HPDE6-E6E7 (cell line): ENCODE measurements around the gene JMJD6.
A peak's percentile ranks its signal among the peaks of the same experiment; 100 is the strongest.

Experiments used
- DNase-seq: peaks from one replicate; pipeline ENCODE4 v3.0.0; 2011; ENCODE audit warnings: missing footprints; ENCODE audit errors: extremely low spot score

JMJD6 gene

DNA sequence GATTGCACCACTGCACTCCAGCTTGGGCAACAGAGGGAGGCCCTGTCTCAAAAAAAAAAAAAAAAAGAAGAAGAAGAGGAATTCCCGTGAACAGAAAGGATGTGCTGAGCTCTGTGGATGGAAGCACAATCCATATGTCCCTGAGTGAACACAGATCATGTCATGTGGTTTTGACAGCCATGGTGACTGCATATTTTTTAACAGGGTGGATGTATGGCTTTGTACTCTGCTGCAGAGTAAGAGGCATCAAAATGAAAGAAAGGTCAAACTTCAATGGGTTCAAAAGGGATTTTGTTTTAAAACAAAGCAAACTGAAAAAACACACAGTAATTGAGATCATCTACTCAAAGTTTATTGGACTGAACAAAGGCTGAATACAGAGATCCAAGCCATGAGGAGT is 47.2 kb downstream of the JMJD6 start:
- DNase-seq, result no peak

DNA sequence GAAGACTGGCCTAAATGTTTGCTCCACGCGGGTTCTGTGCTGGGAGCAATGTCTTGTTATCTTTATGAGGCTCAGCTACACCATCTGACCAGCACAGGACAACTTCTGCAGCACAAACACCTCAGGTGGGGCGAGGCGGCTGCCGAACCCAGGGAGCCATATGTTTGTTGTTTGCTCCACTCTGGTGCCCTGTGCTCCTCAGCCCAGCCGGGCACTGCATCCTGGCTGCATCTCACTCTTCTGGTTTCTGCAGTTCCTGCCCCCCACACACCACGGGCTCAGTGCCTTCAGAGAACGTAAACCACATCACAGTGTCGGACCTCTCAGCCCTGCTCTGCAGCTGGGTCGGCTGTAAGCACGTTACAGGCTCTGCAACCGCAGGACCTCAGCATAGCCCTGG is 48.1 kb downstream of the JMJD6 start:
- DNase-seq, result no peak

DNA sequence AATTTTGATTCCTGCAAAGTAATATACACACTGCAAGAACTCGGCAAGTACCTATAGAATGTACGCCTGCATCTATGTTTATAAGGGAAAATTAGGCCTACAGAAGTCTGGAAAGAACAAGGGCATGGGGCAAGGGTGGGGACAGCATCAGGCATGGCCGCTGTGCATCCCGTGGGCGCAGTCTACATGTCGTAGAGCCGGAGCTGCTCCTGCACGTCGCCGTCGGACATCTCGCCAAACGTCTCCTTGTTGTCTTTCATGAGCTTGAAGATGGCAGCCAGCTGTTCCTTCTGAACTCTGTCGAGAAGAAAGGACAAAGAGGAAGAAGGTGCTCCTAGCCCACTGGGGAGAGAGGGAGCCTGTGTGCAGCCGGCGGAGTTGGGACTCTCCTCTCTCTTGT is 49.0 kb downstream of the JMJD6 start:
- DNase-seq, result no peak

DNA sequence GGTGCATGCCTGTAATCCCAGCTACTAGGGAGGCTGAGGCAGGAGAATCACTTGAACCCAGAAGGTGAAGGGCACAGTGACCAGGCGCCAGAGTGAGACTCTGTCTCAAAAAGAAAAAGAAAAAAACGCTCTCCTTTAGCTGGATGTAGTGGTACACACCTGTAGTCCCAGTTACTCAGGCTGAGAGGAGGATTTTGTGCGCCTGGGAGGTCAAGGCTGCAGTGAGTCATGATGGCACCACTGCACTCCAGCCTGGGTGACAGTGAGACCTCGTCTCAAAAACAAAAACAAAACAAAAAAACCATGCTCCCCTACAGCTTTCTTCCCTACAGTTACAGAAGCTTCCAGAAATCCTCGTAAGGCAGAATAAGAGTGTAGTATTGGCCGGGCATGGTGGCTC is 49.8 kb downstream of the JMJD6 start:
- DNase-seq, result no peak

DNA sequence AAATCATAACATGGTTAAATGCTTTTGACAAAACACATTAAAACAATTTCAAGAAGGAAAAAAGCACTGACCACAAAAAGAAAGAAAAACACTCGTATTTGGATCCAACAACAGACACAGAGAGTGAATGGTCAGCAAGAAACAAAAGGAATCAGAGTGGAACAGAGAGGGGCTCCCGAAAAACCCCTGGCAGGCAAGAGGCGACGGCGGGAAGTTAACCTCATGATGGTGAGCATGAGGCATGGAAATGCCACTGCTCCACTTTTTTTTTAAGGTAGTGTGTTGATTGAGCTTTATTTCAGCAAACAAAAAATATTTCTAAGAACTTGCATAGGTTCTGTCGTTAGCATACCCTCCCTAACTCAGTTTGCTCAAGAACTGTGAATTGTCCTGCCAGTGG is 50.8 kb downstream of the JMJD6 start:
- no peak for DNase-seq

DNA sequence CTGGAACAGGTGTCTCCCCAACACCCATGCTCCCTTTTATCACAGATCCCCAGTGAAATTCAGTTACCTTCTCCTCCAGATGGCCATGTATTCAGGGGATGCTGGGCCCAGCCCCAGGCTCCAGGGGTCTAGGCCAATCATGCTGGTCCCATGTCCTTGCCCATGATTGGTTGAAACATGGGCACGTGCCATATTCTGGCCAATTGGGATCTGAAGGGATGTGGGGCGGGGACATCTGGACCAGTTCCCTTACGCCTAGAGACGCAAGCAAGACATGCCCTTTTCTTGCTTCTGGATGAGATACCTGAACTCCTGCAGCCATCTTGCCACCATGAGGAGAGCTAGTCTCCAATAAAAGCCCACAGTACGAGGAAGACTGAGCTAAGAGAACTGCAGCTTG is 51.8 kb downstream of the JMJD6 start:
- DNase-seq, result no peak

DNA sequence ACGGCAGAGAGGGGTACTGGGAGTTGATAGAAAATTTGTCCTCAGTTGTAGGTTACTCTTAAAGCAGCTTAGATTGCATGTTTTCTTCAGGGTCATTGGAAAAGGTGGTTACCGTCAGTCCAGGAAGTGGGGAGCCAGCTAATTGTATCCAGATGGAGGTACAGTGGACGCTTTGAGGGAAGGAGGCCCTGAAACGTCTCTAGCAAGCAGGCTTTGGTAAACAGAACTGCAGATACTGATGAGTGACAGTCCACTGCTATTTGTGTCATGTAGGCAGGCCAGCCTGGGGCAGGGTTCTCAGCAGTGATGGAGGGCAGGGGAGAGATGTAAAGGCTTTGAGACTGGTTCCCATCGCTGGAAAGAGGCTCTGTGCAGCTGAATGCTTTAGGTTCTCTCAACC is 52.7 kb downstream of the JMJD6 start:
- DNase-seq, result no peak

DNA sequence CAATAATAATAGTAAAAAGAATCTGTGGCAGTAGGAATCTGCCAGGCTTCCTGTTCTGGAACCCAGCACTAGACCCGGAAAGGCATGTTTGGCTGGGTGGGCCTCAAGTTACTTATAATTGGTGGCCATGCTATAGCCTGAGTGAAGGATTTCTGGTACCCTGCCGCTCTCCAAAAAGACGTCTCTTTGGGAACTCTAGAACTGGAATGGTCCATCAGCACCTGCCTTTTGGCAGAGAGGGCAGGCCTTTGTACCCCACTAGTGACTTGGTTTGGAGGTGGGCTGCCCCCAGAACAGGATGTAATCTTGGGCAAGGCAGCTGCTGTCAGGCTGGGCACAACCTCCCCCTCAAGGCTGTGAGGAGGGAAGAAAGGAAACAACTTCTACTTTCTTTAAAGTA is 53.5 kb downstream of the JMJD6 start:
- DNase-seq, result no peak

DNA sequence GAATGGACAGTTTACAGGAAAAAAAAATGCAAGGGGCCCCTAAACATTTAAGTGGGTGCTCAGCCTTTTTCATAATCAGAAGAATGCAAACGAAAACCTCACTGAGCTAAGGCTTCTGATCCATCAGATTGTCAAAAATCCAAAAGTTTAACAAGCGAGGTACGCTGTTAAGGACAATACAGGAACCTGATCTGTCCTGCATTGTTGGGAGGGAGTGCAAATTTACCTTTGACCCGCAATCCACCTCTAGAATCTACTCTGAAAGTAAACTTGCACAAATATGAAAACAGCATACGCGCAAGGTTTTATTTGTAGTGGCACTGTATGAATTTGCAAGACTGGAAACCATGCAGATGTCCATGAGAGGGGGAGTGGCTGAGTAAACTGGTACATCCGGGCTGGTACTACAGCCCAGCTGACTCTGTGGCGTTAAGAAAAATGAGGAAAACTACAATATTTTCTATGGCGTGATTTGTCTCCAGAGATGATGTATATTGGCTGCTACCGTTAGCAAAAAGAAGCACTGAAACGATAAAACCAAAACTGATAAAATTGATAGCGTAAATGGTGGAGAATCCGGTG is 54.0 kb downstream of the JMJD6 start:
- no peak for DNase-seq

DNA sequence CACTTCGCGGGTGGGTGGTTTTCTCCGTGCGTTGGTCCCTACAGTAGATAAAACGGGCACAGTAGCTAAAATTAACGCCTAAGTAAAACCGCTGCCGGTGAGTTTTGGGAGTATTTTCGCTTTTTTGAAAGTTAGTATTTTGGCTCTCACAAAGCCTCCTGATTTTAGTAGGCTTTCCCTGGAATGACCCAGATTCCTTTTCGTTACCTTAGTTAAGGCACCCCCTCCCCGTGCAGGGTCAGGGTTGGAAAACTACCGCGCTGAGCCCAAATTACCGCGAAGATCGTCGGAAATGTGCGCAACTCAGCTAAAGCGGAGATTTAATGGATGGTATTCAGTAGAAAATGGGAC is 54.5 kb downstream of the JMJD6 start:
- DNase-seq, result no peak

DNA sequence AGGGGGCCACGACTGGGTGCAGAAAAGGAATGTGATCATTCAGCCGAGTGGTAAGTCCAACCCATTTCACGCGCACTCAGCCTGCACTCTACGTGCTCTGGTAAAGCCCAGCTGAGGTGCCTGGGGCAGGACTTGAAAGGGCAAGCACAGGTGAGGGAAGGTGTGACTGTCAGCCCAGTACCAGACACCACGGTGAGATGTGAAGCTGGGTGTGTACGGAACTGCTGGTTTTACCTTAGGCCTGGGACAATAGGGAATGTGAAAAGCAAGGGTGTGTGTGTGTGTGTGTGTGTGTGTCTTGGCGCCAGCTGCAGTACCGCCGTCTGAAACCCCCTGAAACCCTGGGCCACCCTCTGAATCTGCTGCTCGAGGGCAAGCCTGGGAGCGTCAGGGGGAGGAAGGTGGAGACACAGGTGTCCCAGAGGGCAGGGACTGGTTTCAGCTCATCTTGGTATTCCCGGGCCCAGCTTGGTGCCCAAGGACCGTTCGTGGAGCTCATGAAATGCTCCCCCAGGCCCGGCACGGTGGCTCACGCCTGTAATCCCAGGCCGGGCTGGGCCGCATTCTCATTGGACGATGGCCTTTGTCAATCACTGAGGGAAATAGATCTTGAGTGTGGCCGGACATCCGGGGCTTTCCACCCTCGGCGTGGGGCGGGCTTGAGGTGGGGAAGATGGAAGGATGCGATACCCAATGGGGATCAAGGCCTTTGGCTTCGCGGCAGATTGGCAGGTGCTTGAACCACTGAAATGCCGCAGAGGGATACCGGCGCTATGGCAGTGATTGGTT is 55.1 kb downstream of the JMJD6 start:
- peak; percentile 98 for DNase-seq

DNA sequence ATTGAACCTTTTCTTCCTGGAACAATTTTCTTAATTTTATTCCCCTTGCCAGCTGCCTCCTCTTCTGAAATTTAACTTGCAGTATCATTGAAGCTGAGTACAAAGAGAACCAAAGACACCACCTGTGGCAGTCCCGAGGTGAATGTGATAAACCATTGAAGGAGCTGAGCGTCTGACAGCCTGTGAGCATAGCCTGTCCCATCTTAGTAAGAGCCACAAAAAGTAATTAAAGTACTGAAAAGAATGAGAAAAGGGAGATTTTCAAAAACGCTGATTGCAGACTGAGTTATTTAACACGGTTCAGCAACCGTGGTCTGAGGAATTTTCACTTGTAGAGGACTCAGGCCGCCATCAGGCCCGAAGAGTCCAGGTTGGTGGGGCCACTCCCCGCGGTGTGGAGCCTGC is 55.7 kb downstream of the JMJD6 start:
- no peak for DNase-seq

DNA sequence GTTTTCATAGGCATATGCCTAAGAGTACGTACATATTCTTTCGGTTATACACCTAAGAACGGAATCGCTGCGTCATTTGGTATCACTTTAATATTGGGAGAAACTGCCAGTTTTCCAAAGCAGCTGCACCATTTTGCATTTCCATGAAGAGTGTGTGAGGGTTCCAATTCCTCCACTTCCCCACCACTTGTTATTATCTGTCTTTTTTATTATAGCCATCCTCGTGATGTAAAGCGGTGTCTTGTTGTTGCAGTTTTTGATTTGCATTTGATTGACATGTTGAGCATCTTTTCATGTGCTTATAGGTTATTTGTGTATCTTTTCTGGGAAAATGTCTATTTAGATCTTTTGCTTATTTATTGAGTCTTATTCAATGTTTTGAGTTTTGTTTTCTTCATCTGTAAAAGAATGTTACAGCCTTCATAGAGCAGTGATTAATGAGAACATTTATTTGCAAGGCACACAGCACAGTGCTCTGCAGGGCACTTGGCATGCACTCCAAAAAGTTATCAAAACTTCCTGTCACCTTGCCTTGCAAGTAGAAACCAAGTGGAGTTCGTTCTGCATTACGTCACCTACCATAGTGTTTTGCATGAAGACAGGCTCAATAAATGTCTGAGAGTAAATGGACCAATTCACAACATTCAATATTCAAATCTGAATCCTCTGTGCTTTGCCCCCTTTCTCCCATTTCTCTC is 56.2 kb downstream of the JMJD6 start:
- DNase-seq, result no peak
